Stomach smooth muscle (tissue), 2 donors: Measurements from ENCODE around the gene UBE2O.

Experiments
- H3K27ac ChIP-seq: one replicate; pipeline ENCODE4 v1.7.0; 2013; ENCODE audit warnings: mild to moderate bottlenecking, low read length, inconsistent platforms
- H3K27me3 ChIP-seq, 2 donors: one replicate each; pipeline ENCODE4 v1.7.0; 2013; ENCODE audit warnings: low read length in 2 of 2; ENCODE audit not compliant: insufficient read depth in 2 of 2, control insufficient read depth in 1 of 2
- H3K36me3 ChIP-seq, 2 donors: one replicate each; pipeline ENCODE4 v1.7.0; 2013; ENCODE audit warnings: low read length in 2 of 2; ENCODE audit not compliant: control insufficient read depth in 2 of 2, insufficient read depth in 2 of 2
- H3K4me1 ChIP-seq: one replicate; pipeline ENCODE4 v1.7.0; 2013; ENCODE audit warnings: low read length; ENCODE audit not compliant: control insufficient read depth, insufficient read depth
- H3K4me3 ChIP-seq, 2 donors: one replicate each; pipeline ENCODE4 v1.7.0; 2013; ENCODE audit warnings: low read length in 2 of 2
- H3K9ac ChIP-seq, 2 donors: one replicate each; pipeline ENCODE4 v1.7.0; 2013; ENCODE audit warnings: low read length in 2 of 2, mild to moderate bottlenecking in 1 of 2
- H3K9me3 ChIP-seq, 2 donors: one replicate each; pipeline ENCODE4 v1.7.0; 2013; ENCODE audit warnings: low read length in 2 of 2; ENCODE audit not compliant: control insufficient read depth in 2 of 2
- donor health status: healthy.
- donor health status: Pancreatic carcinoma.

The UBE2O gene

DNA sequence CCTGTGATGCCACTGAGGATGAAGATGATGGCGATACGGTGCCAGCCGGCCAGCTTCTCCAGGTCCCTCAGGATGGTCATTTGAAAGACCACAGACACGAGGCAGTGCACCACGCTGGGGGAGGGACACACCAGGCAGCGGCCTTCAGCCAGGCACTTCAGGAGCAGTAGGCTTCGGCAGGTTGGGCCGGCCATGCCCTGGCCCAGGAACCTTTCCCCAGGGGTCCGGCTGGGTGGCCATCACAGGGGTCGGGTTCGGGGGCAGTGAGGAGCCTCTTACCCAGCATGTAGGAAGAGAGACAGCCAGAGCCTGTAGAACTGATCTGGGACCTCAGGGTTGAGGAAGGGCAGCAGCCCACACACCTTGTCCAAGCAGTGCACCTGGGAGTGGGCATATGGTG lies 19.8 kb upstream of the UBE2O start:
- Histone ChIP-seq H3K27me3 (no peaks in the 10 kb centered on the region), H3K36me3 (peaks cover 0 to 3% of the 10 kb centered on the region in 2 donors), H3K9me3 (no peaks in the 10 kb centered on the region)

DNA sequence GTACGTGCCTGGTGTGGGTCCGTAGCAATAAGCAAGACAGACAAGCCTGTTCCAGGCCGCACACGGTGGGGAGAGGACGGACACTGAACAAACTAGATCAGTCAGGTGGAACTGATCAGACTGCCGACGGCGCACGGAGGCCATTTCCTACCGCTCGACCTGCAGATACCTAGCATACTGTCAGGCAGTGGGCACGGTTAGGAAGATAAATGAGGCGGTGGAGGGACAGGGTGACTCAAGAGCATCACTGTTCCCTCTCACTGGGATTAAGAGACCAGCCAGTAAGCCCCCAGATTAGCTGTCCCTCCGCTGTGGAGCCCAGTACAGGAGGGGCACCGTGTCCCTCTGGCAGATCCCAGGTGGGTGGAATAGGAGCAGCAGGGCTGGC lies 19.3 kb upstream of the UBE2O start:
- Histone ChIP-seq H3K36me3 (peaks cover 0 to 3% of the 10 kb centered on the region in 2 donors), H3K27me3 (no peaks in the 10 kb centered on the region), H3K27ac (no peak overlapping the region), H3K9me3 (no peaks in the 10 kb centered on the region), H3K9ac (no peak overlapping the region), H3K4me3 (no peak overlapping the region), H3K4me1 (no peaks in the 10 kb centered on the region)

More for the DNA sequence above, 19.8 kb upstream of the UBE2O start:
- no peak overlapping the region for H3K4me3 ChIP-seq
- H3K4me1 ChIP-seq = no peaks in the 10 kb centered on the region
- no peak overlapping the region for H3K9ac ChIP-seq
- no peak overlapping the region for H3K27ac ChIP-seq

DNA sequence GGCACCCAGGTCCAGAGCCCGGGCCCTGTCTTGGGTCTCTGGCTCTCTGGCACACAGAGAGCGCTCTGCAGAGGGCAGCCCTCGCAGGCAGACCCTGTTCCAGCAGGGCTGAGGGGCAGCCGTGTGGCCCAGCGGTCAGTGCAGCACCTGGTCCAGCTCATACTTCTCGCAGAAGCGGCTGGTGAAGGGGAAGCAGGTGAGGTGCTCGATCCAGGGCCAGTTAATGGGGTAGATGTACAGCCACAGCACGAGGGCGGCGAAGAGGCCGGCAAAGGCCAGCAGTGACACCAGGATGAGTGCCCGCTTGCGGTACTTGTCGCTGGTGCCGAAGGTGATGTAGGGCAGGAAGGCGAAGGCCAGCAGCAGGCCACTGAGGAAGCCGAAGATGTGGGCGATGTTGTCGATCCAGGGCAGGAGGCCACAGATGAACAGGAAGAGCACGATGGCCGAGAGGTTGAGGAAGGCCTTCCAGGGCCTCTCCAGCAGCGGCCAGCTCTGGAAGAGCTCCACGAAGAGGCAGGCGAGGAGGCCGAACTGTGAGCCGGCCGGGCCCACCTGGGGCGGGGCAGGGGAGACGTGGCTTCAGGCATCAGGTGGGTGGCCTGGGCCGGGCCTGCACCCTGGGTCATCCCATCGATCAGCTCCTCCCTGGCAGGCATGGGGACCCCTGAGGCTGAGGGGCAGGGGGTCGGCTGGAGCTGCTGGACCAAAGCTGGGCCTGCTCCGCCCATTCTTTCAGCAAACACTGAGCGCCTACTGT lies 18.7 kb upstream of the UBE2O start:
- Histone ChIP-seq H3K4me1 (no peaks in the 10 kb centered on the region), H3K9me3 (no peaks in the 10 kb centered on the region), H3K4me3 (no peak overlapping the region), H3K36me3 (peaks cover 0 to 3% of the 10 kb centered on the region in 2 donors), H3K27ac (no peak overlapping the region), H3K27me3 (no peaks in the 10 kb centered on the region), H3K9ac (no peak overlapping the region)

DNA sequence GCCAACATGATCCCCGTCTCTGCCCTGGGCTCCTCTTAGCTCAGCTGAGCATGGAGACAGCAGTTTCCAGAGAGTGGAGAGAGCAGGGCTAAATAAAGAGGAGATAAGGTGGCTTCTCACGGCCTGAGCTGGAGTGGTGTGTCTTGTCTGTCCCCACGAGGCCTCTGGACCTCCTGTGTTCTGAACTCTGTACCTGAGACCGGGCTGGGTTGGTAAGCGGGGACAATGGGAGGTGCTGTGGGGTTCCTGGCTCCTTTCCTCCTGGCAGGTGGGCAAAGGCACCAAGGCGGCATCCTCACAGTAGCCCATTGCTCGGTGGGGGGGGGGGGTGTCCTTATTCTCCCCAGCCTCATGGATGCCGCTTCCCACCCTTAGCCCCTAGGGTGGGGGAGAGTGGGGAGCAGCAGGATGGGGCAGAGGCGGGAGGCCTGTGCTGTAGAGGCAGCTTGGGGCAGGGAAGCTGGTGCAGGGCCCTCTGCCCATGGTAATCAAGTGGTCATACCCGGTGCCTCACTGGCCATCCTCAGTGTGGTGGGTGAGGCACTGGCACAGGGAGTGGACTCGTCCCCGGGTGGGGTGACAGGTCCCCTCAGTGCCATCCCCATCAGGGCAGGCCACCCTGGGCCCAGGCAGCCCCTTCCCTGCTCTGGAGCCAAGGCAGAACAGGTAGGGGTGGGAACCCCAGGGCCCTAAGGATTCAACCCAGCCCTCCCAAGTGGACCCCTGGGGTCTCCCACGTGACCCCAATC lies 17.2 kb upstream of the UBE2O start:
- H3K4me3 ChIP-seq = no peak overlapping the region
- peaks cover 0 to 3% of the 10 kb centered on the region in 2 donors for H3K36me3 ChIP-seq
- H3K4me1 ChIP-seq = no peaks in the 10 kb centered on the region
- H3K9me3 ChIP-seq = no peaks in the 10 kb centered on the region
- H3K27ac ChIP-seq = no peak overlapping the region
- no peaks in the 10 kb centered on the region for H3K27me3 ChIP-seq
- H3K9ac ChIP-seq = no peak overlapping the region

DNA sequence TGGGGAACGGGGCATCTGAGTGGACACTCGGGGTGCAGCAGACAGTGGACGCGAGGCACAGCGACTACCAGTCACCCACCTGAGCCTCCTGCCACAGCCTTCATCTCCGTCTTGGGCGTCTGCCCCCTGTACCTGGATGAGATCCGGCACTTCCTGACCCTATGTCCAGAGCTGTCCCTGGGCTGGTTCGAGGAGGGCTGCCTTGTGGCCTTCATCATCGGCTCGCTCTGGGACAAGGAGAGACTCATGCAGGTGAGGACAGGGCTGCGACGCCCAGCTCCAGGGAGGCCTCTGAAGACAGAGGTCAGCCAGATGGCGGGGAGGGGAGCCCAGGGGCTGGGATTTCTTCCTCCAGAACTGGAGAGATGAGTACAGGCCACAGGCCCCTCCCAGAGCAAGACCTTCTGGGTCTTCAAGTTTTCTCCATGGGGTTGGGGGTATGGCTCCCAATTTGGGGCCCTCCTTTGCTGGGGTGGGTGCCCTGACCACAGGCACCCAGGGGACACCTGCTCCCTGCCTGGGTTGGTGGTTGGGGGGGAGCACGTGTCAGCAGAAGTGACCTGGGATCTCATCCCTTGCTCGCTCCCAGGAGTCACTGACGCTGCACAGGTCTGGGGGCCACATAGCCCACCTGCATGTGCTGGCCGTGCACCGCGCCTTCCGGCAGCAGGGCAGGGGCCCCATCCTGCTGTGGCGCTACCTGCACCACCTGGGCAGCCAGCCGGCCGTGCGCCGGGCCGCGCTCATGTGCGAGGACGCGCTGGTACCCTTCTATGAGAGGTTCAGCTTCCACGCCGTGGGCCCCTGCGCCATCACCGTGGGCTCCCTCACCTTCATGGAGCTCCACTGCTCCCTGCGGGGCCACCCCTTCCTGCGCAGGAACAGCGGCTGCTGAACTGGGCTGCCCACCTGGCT lies 16.4 kb upstream of the UBE2O start:
- Histone ChIP-seq H3K9me3 (no peaks in the 10 kb centered on the region), H3K4me3 (no peak overlapping the region), H3K4me1 (no peaks in the 10 kb centered on the region), H3K27ac (no peak overlapping the region), H3K27me3 (no peaks in the 10 kb centered on the region), H3K36me3 (peaks cover 0 to 3% of the 10 kb centered on the region in 2 donors), H3K9ac (no peak overlapping the region)

DNA sequence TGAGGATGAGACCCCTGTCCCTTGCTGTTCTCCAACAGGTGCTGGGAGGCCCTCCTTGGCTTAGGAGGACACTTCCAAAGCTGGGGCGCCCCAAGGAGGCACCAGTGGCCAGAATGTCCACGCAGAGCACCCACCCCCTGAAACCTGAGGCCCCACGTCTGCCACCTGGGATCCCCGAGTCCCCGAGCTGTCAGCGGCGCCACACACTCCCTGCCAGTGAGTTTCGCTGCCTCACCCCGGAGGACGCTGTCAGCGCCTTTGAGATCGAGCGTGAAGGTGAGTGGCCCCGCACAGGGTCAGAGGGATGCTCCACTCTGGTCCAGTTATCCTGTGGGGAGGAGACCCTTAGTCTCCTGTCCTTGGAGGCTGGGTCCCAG lies 15.7 kb upstream of the UBE2O start:
- Histone ChIP-seq H3K4me3 (no peak overlapping the region), H3K9ac (no peak overlapping the region), H3K27me3 (no peaks in the 10 kb centered on the region), H3K27ac (no peak overlapping the region), H3K9me3 (no peaks in the 10 kb centered on the region), H3K4me1 (no peaks in the 10 kb centered on the region), H3K36me3 (peaks cover 0 to 3% of the 10 kb centered on the region in 2 donors)

DNA sequence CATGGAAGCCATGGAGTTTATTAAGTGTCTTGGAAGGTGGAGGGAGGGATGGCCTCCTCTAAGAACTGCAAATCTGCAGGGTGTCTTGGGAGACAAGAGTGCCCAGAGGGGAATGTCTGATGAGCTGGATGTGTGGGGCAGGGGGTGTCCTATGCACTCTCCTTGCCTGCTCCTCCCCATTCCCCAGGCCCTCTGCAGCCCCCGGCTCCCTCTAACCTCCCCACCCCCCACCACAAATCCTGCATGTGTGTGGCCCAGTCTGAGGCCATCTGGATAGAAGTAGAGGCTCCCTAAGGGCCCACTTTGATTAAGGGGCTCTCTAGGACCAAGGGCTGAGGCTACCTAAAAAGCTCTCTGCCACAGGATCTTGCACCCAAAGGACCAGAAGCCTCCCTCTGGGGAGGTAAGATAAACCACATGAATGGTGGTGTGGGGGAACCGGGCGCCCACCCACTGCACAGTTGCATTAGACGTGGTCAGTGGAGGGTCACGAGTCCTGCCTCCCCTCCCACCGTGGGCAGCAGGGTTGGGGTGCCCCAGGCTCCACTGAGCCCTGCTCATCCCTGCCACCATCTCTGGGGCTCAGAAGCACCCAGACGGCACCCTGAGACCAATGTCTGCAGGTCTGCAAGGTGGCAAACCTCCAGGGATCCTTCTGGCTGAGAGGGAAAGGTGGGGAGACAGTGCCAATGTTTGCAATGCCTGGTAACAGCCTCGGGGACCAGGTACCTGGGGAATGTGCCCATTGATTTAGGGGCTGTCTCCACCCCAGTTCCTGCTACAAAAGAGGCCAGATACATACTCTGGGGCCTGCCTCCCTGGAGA lies 15.1 kb upstream of the UBE2O start:
- H3K27ac ChIP-seq = no peak overlapping the region
- no peak overlapping the region for H3K9ac ChIP-seq
- no peaks in the 10 kb centered on the region for H3K9me3 ChIP-seq
- H3K36me3 ChIP-seq = peaks cover 0 to 3% of the 10 kb centered on the region in 2 donors
- no peaks in the 10 kb centered on the region for H3K27me3 ChIP-seq
- H3K4me3 ChIP-seq = no peak overlapping the region
- H3K4me1 ChIP-seq = no peaks in the 10 kb centered on the region

DNA sequence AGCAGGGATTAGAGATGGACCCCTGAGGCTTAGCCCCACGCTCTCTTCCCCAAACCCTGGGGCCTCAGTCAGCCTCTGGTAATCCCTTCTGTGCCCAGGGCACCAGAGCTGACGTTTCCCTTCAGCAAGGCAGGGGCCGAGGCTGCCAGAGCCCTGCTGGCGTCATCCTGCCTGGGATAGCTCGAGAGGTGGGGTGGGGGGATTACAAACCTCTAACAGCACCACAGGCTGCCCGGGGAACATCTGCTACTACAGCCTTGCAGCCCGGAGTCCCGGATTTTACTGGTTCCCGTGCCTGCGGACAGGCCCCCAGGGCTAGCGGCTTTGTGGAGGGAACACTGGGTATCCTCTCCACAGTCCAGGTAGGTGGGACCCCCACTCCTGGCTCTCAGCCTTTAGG lies 14.4 kb upstream of the UBE2O start, which contains the start of gene AANAT:
Gene AANAT, plus strand, starts transcription at position 238 of the 400 bp plus-strand sequence. CDS start 1,144 bp downstream, outside the sequence.
- H3K36me3 ChIP-seq = peaks cover 0 to 3% of the 10 kb centered on the region in 2 donors
- H3K9me3 ChIP-seq = no peaks in the 10 kb centered on the region
- H3K27me3 ChIP-seq = no peaks in the 10 kb centered on the region
- no peak within 1 kb of the TSS for H3K27ac ChIP-seq
- no peak within 1 kb of the TSS for H3K9ac ChIP-seq
- no peaks in the 10 kb centered on the region for H3K4me1 ChIP-seq
- no peak within 1 kb of the TSS for H3K4me3 ChIP-seq

DNA sequence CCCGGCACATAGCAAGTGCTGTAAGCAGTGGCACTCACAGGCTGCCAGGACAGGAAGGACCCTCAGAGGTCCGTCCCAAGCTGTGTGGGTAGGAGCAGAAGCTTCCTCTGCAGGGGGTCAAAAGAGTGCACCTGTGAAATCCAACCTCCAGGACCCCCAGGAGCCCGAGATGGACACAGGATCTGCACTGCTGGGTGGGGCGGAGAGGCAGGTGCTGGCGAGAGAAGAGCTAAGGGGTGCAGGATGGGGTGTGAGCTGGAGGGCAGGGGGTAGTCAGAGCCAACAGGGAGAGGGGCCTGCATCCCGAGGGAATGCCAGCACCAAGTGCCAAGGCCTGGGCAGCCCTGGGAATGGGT lies 13.8 kb upstream of the UBE2O start:
- no peak overlapping the region for H3K9ac ChIP-seq
- H3K4me1 ChIP-seq = no peaks in the 10 kb centered on the region
- H3K27ac ChIP-seq = no peak overlapping the region
- H3K4me3 ChIP-seq = no peak overlapping the region
- no peaks in the 10 kb centered on the region for H3K9me3 ChIP-seq
- no peaks in the 10 kb centered on the region for H3K36me3 ChIP-seq
- no peaks in the 10 kb centered on the region for H3K27me3 ChIP-seq
